ENCODE measurements around the gene CNR2. TPM values are rescaled to one million over a fixed set of nuclear protein-coding genes. Genes with fewer than 3 reads are reported as not detected.
"Not testable (repeated sequence)": the region's sequence is repeated elsewhere in the genome, so short reads cannot be mapped to it uniquely, and the experiment has no call there.

The CNR2 gene
- total RNA-seq, 1 experiment from 2014 or later = not detected

DNA sequence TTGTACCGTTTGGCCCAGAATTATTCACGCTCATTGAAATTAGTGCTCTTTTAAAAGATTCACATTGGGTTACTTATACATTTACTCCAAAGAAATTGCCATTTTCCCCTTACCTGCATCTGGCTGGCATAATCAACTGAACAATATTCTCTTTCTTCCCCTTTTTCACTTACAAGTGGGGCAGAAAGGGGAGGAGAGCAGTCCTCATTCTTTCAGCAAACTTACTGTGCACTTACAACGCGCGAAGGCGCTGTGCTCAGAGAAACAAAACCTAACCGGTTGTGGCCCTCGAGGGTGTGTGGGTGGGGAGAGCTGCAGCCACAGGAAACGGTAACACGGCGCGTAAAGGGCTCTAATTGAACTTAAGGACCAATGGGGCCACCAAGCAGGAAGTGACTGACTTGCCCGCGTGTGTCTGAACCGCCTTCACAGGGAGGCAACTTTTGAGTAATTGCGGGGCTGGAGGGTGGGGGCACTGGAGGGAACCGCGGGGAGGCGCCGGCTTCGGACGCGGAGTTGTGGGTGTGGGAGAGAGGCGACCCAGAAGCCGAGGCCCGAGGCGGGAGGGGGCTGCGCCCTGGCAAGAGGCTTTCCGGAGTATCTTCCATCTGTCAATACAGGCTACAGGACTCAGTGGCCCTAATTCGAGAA is 45.8 kb upstream of the CNR2 start:
- peaks cover 7% of the 10 kb centered on the region; the same call in 1 of the 2 replicates for H3K79me2 ChIP-seq (ENCODE audit: insufficient read depth, low read length)
- H3K4me2 ChIP-seq (ENCODE audit: insufficient read depth, insufficient read length, low read length) = peak overlapping the region; percentile 72
- no peak overlapping the region for H2AFZ ChIP-seq (ENCODE audit: low read length)
- TF ChIP-seq, protein P1, sequence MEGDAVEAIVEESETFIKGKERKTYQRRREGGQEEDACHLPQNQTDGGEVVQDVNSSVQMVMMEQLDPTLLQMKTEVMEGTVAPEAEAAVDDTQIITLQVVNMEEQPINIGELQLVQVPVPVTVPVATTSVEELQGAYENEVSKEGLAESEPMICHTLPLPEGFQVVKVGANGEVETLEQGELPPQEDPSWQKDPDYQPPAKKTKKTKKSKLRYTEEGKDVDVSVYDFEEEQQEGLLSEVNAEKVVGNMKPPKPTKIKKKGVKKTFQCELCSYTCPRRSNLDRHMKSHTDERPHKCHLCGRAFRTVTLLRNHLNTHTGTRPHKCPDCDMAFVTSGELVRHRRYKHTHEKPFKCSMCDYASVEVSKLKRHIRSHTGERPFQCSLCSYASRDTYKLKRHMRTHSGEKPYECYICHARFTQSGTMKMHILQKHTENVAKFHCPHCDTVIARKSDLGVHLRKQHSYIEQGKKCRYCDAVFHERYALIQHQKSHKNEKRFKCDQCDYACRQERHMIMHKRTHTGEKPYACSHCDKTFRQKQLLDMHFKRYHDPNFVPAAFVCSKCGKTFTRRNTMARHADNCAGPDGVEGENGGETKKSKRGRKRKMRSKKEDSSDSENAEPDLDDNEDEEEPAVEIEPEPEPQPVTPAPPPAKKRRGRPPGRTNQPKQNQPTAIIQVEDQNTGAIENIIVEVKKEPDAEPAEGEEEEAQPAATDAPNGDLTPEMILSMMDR (conservative IDR thresholded peaks at IDR 0.05) = peak; percentile 25; the same call in 1 of the 3 replicates
- Mint-ChIP-seq H3K27ac (peak overlapping the region; percentile 93 to 100 (median 95)), H3K9me3 (no peaks in the 10 kb centered on the region), H3K36me3 (ENCODE audit: insufficient read depth in 1 of 3, low read depth in 3 of 3) (peaks cover 17 to 28% (median 20%) of the 10 kb centered on the region in 3 experiments; a peak in 6 of 7 replicates), H3K4me3 (peak overlapping the region; percentile 89 to 97), H3K4me1 (peaks cover 33 to 35% of the 10 kb centered on the region in 2 experiments), H3K27me3 (ENCODE audit: low read depth) (no peaks in the 10 kb centered on the region; the same call in 1 of the 2 replicates)
- H3K56ac ChIP-seq (ENCODE audit: insufficient read length, low read depth, low read length) = no peak overlapping the region
- peak overlapping the region; percentile 16 for H3K27ac ChIP-seq (ENCODE audit: insufficient read length, low read depth, low read length)
- no peaks in the 10 kb centered on the region for H4K20me1 ChIP-seq (ENCODE audit: control insufficient read depth, insufficient read depth, insufficient read length)
- peak overlapping the region; percentile 87 for H3K14ac ChIP-seq (ENCODE audit: insufficient read depth, low read length)
- H3K79me1 ChIP-seq (ENCODE audit: insufficient read depth, low read depth, low read length, poor library complexity, severe bottlenecking) = no peaks in the 10 kb centered on the region
- 0 out of 2 replicates have a peak, but pooled peaks cover 4% of the 10 kb centered on the region for H3K4me1 ChIP-seq (ENCODE audit: insufficient read depth, low read length)
- no peak overlapping the region for H3T11ph ChIP-seq (ENCODE audit: low read length)
- no peak overlapping the region for H4K8ac ChIP-seq (replicated peaks; ENCODE audit: insufficient read length, low read depth, low read length)
- no peak overlapping the region for H2BK12ac ChIP-seq (ENCODE audit: insufficient read length, low read depth, low read length)
- H2AK5ac ChIP-seq (ENCODE audit: insufficient read length, low read length) = no peak overlapping the region
- no peak overlapping the region; the same call in 1 of the 2 replicates for H3K4ac ChIP-seq (ENCODE audit: low read depth, low read length)
- WGBS (ENCODE audit: extremely low coverage, insufficient read length, low lambda C conversion rate) = no CpG with 5 or more reads among the region's 30 CpGs
- peak overlapping the region; percentile 88 for H3K18ac ChIP-seq (ENCODE audit: insufficient read length, low read depth, low read length)
- H3K23me2 ChIP-seq (ENCODE audit: insufficient read length, low read depth, low read length, poor library complexity, severe bottlenecking) = peaks cover 3% of the 10 kb centered on the region
- H3K23ac ChIP-seq (ENCODE audit: insufficient read length, low read depth, low read length) = no peak overlapping the region
- H2BK20ac ChIP-seq (ENCODE audit: low read depth, low read length, poor library complexity, severe bottlenecking) = no peak overlapping the region
- no peak overlapping the region for H4K5ac ChIP-seq (ENCODE audit: insufficient read length, low read depth, low read length)
- no peak overlapping the region for H2BK15ac ChIP-seq (ENCODE audit: low read depth, low read length)
- peak overlapping the region; percentile 67 for H3K9ac ChIP-seq (ENCODE audit: extremely low read depth, insufficient read length, low read length)
- H3K9me3 ChIP-seq (ENCODE audit: control insufficient read depth, low read depth, low read length) = no peaks in the 10 kb centered on the region
- no peak overlapping the region for H4K91ac ChIP-seq (ENCODE audit: insufficient read length, low read depth, low read length)
- H3K27me3 ChIP-seq (ENCODE audit: insufficient read depth, low read length) = no peaks in the 10 kb centered on the region
- DNase-seq = peak; percentile 85
- no peak overlapping the region for H2BK120ac ChIP-seq (ENCODE audit: low read depth, low read length, poor library complexity, severe bottlenecking)
- no peak overlapping the region for H2BK5ac ChIP-seq (ENCODE audit: insufficient read length, low read length)

DNA sequence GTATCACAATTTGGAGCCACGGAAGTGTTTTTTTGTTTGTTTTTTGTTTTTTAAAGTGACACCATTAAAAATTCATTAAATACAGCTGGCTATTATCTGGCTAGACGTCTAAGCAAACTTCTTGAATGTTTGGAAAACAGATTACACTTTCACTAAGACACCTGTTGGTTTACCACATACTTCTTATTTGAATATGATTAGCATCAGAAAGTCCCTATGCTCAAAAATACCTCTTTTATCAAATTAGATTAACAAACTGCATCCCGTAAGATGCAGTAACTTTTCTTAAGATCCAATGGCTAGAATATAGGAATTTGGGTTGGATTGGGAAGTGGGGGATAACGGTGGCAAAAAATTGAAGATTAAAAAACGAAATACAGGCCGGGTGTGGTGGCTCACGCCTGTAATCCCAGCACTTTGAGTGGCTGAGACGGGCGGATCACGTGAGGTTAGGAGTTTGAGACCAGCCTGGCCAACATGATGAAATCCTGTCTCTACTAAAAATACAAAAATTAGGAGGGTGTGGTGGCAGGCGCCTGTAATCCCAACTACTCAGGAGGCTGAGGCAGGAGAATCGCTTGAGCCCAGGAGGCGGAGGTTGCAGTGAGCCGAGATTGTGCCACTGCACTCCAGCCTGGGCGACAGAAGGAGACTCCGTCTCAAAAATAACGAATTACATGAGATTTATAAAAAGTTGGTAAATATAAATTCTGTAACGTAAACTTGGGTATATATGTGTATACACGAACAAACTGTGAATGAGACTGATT is 45.1 kb upstream of the CNR2 start:
- H3K27me3 Mint-ChIP-seq (ENCODE audit: low read depth); H3K4me1 ChIP-seq (ENCODE audit: insufficient read depth, low read length); H2BK12ac ChIP-seq (ENCODE audit: insufficient read length, low read depth, low read length); H4K91ac ChIP-seq (ENCODE audit: insufficient read length, low read depth, low read length); H2AK5ac ChIP-seq (ENCODE audit: insufficient read length, low read length); H2BK15ac ChIP-seq (ENCODE audit: low read depth, low read length); H3K18ac ChIP-seq (ENCODE audit: insufficient read length, low read depth, low read length); H3K23ac ChIP-seq (ENCODE audit: insufficient read length, low read depth, low read length); H2AFZ ChIP-seq (ENCODE audit: low read length); H3K23me2 ChIP-seq (ENCODE audit: insufficient read length, low read depth, low read length, poor library complexity, severe bottlenecking); H3K79me2 ChIP-seq (ENCODE audit: insufficient read depth, low read length); H3K27me3 ChIP-seq (ENCODE audit: insufficient read depth, low read length); H3K4ac ChIP-seq (ENCODE audit: low read depth, low read length); H3T11ph ChIP-seq (ENCODE audit: low read length); H2BK20ac ChIP-seq (ENCODE audit: low read depth, low read length, poor library complexity, severe bottlenecking); H3K9me3 ChIP-seq (ENCODE audit: control insufficient read depth, low read depth, low read length); H3K14ac ChIP-seq (ENCODE audit: insufficient read depth, low read length); H4K20me1 ChIP-seq (ENCODE audit: control insufficient read depth, insufficient read depth, insufficient read length); H2BK120ac ChIP-seq (ENCODE audit: low read depth, low read length, poor library complexity, severe bottlenecking); H3K79me1 ChIP-seq (ENCODE audit: insufficient read depth, low read depth, low read length, poor library complexity, severe bottlenecking); H3K56ac ChIP-seq (ENCODE audit: insufficient read length, low read depth, low read length); H3K9me3 Mint-ChIP-seq; H4K5ac ChIP-seq (ENCODE audit: insufficient read length, low read depth, low read length); H3K9ac ChIP-seq (ENCODE audit: extremely low read depth, insufficient read length, low read length); DNase-seq; H4K8ac ChIP-seq (replicated peaks; ENCODE audit: insufficient read length, low read depth, low read length); H2BK5ac ChIP-seq (ENCODE audit: insufficient read length, low read length): not testable (repeated sequence)
- peak overlapping the region in 2 of 3 experiments; percentile 95 to 100; a peak in 3 of 7 replicates for H3K27ac Mint-ChIP-seq
- peaks cover 17 to 24% (median 20%) of the 10 kb centered on the region in 3 experiments; a peak in 6 of 7 replicates for H3K36me3 Mint-ChIP-seq (ENCODE audit: insufficient read depth in 1 of 3, low read depth in 3 of 3)
- Histone ChIP-seq H3K4me2 (ENCODE audit: insufficient read depth, insufficient read length, low read length) (peak overlapping the region; percentile 72), H3K27ac (ENCODE audit: insufficient read length, low read depth, low read length) (peak overlapping the region; percentile 16)
- H3K4me3 Mint-ChIP-seq = peak overlapping the region; percentile 89 to 97
- 100% methylated on average over 1 of the region's 19 CpGs for WGBS (ENCODE audit: extremely low coverage, insufficient read length, low lambda C conversion rate)
- H3K4me1 Mint-ChIP-seq = peaks cover 33 to 35% of the 10 kb centered on the region in 2 experiments
